Upper lobe of left lung (tissue), 6 donors: Measurements from ENCODE around the gene KATNB1. TPM values are rescaled to one million over a fixed set of nuclear protein-coding genes. Genes with fewer than 3 reads are reported as not detected.

Experiments
- ATAC-seq, 2 donors: fragments of 200-7000 bp; cut with Tn5 transposase; one replicate each; pipeline ENCODE4 v1.9.1; 2022; ENCODE audit warnings: mild to moderate bottlenecking in 2 of 2, moderate library complexity in 2 of 2; ENCODE audit not compliant: low FRiP score in 2 of 2
- DNase-seq, 2 donors: peaks; one replicate each; pipeline ENCODE4 v3.0.0-alpha.2; 2019 to 2020
- H3K27ac ChIP-seq, 4 donors: fragments of 200-600 bp; sonication (generic); one replicate each; pipeline ENCODE4 v1.5.1; 2016 to 2019
- H3K27me3 ChIP-seq, 4 donors: fragments of 200-600 bp; sonication (generic); one replicate each; pipeline ENCODE4 v1.5.1; 2017 to 2019
- H3K36me3 ChIP-seq, 4 donors: fragments of 200-600 bp; sonication (generic); one replicate each; pipeline ENCODE4 v1.5.1; 2016 to 2019
- H3K4me1 ChIP-seq, 4 donors: fragments of 200-600 bp; sonication (generic); one replicate each; pipeline ENCODE4 v1.5.1; 2018 to 2019
- H3K4me3 ChIP-seq, 4 donors: fragments of 200-600 bp; sonication (generic); one replicate each; pipeline ENCODE4 v1.5.1; 2017 to 2019; ENCODE audit warnings: mild to moderate bottlenecking in 2 of 4, moderate library complexity in 1 of 4
- H3K9me3 ChIP-seq, 4 donors: fragments of 200-600 bp; sonication (generic); one replicate each; pipeline ENCODE4 v1.5.1; 2018 to 2019
- EP300 ChIP-seq, 4 donors: sonication (generic); formaldehyde crosslinking; IDR thresholded peaks; one replicate each; pipeline ENCODE4 v1.5.1; 2017; ENCODE audit warnings: antibody characterized with exemption in 4 of 4, control low read depth in 2 of 4
- POLR2A ChIP-seq, 4 donors: fragments of 450-650 bp; IDR thresholded peaks; one replicate each; pipeline ENCODE4 v1.5.1; 2016 to 2017; ENCODE audit warnings: antibody characterized with exemption in 4 of 4, mild to moderate bottlenecking in 2 of 4
- POLR2AphosphoS5 ChIP-seq, 2 donors: sonication (generic); formaldehyde crosslinking; IDR thresholded peaks; one replicate each; pipeline ENCODE4 v1.5.1; 2017; ENCODE audit warnings: antibody characterized with exemption in 2 of 2
- WGBS, 2 donors: methylation state at CpG; one replicate each; pipeline ENCODE4 v1.1.5; 2017 to 2018; 5-methylcytosine and 5-hydroxymethylcytosine counted together
- total RNA-seq, 6 donors: library from RNA; depleted of rRNA in 4 of 6; stranded (reverse); fragments of >200 nt in 4 of 6; gene quantifications; one replicate each; pipeline versions ENCODE4 v1.1.0 to v1.2.1, GENCODE V29; 2016 to 2021
- TF ChIP-seq, protein P1 (sequence below), 6 experiments: fragments of 450-650 bp in 4 of 6; fragments of 200-600 bp in 2 of 6; sonication (generic) in 2 of 6; IDR thresholded peaks; one replicate each; pipeline ENCODE4 v1.5.1; 2016 to 2019; ENCODE audit warnings: antibody characterized with exemption in 6 of 6
- donor health status: DM: no; HTN: no; CAD: no; lungs with moderate emphysema.
- donor health status: DM: no; HTN: yes; CAD: no; lungs with severe emphysema.

The KATNB1 gene
- total RNA-seq, 6 donors from 2014 or later: 19.6 to 26.6 (median 21.5) TPM

DNA sequence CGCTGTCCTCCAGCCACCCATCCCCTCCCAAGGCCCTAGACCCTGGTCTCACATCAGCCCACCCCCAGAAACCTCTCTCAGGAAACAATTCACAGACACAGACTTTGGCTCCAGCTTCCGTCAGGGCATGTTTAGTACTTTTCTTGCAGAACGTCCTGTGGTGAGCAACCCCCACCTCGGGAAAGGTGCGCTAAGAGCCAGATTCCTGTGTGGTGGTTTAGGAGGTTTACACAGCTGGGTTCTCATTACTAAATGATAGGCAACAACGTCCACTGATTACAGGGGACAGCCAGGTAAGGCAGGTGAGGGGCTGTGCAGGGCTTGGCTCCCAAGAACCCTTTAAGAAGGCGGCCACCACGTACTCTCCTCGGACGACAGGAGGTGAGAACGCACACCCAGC, 37.4 kb downstream of the KATNB1 start:
- Histone ChIP-seq H3K27me3 (no peaks in the 10 kb centered on the region), H3K9me3 (no peaks in the 10 kb centered on the region), H3K4me1 (peaks cover 0 to 7% (median 0%) of the 10 kb centered on the region in 4 donors), H3K36me3 (peaks cover 16 to 64% (median 46%) of the 10 kb centered on the region in 4 donors), H3K4me3 (no peak overlapping the region), H3K27ac (no peak overlapping the region)
- 82 to 86% methylated on average over 10 to 11 of the region's 11 CpGs for WGBS, 2 donors
- DNase-seq (no peak), ATAC-seq (no peak)
- TF ChIP-seq POLR2AphosphoS5 (IDR thresholded peaks at IDR 0.05) (no peak), POLR2A (IDR thresholded peaks at IDR 0.05) (no peak)
- TF ChIP-seq, protein P1, sequence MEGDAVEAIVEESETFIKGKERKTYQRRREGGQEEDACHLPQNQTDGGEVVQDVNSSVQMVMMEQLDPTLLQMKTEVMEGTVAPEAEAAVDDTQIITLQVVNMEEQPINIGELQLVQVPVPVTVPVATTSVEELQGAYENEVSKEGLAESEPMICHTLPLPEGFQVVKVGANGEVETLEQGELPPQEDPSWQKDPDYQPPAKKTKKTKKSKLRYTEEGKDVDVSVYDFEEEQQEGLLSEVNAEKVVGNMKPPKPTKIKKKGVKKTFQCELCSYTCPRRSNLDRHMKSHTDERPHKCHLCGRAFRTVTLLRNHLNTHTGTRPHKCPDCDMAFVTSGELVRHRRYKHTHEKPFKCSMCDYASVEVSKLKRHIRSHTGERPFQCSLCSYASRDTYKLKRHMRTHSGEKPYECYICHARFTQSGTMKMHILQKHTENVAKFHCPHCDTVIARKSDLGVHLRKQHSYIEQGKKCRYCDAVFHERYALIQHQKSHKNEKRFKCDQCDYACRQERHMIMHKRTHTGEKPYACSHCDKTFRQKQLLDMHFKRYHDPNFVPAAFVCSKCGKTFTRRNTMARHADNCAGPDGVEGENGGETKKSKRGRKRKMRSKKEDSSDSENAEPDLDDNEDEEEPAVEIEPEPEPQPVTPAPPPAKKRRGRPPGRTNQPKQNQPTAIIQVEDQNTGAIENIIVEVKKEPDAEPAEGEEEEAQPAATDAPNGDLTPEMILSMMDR (IDR thresholded peaks at IDR 0.05): no peak

- peaks cover 0 to 7% (median 0%) of the 10 kb centered on the region in 4 donors for H3K4me1 ChIP-seq
- no peaks in the 10 kb centered on the region for H3K27me3 ChIP-seq
- WGBS, 2 donors: 77 to 78% methylated on average over 7 to 11 of the region's 11 CpGs
- H3K4me3 ChIP-seq: no peak overlapping the region
- peaks cover 16 to 59% (median 42%) of the 10 kb centered on the region in 4 donors for H3K36me3 ChIP-seq
- ATAC-seq: no peak
- peak; percentile 52 to 74 for DNase-seq
- peak overlapping the region in 2 of 4 donors; percentile 7 for H3K27ac ChIP-seq
- no peaks in the 10 kb centered on the region for H3K9me3 ChIP-seq
- TF ChIP-seq POLR2AphosphoS5 (IDR thresholded peaks at IDR 0.05) (no peak), EP300 (IDR thresholded peaks at IDR 0.05) (no peak), POLR2A (IDR thresholded peaks at IDR 0.05) (no peak)
- TF ChIP-seq, protein P1 (IDR thresholded peaks at IDR 0.05): no peak
Measured at GRCh38 chr16:57773655-57774295, 38.2 kb downstream of the KATNB1 start.

DNA sequence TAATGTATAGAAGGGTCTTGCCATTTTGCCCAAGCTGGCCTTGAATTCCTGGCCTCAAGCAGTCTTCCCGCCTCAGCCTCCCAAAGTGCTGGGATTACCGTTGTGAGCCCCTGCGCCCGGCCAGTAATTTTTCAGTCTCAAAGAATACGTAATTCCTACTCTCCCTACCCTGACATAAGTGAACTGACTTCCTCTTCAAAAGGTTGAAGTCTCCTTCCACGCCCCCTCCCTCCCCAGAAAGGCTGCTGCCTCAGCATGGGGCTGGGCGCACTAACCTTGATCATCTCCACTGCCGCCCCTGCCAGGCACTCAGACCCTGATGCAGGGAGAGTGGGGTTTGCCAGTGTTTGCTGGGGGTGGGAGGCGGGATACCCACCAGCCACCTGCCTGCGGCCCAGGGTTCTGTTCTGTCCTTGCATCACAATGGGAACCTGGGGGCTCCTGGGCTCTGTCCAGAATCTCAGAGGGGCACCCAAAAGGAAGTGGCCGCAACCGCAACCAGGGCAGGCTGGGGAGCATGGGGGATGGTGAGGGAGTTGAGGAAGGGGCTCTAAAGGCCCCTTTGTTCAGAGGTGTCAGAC, 39.2 kb downstream of the KATNB1 start:
- DNase-seq: no peak
- WGBS, 2 donors: 91 to 94% methylated on average over 8 to 12 of the region's 12 CpGs
- peaks cover 16 to 57% (median 33%) of the 10 kb centered on the region in 4 donors for H3K36me3 ChIP-seq
- H3K4me1 ChIP-seq: peaks cover 0 to 7% (median 0%) of the 10 kb centered on the region in 4 donors
- H3K27ac ChIP-seq: no peak overlapping the region
- no peaks in the 10 kb centered on the region for H3K9me3 ChIP-seq
- no peak for ATAC-seq
- TF ChIP-seq POLR2A (IDR thresholded peaks at IDR 0.05) (no peak), EP300 (IDR thresholded peaks at IDR 0.05) (no peak), POLR2AphosphoS5 (IDR thresholded peaks at IDR 0.05) (no peak)
- TF ChIP-seq, protein P1 (IDR thresholded peaks at IDR 0.05): no peak
- H3K27me3 ChIP-seq: no peaks in the 10 kb centered on the region
- H3K4me3 ChIP-seq: no peak overlapping the region

DNA sequence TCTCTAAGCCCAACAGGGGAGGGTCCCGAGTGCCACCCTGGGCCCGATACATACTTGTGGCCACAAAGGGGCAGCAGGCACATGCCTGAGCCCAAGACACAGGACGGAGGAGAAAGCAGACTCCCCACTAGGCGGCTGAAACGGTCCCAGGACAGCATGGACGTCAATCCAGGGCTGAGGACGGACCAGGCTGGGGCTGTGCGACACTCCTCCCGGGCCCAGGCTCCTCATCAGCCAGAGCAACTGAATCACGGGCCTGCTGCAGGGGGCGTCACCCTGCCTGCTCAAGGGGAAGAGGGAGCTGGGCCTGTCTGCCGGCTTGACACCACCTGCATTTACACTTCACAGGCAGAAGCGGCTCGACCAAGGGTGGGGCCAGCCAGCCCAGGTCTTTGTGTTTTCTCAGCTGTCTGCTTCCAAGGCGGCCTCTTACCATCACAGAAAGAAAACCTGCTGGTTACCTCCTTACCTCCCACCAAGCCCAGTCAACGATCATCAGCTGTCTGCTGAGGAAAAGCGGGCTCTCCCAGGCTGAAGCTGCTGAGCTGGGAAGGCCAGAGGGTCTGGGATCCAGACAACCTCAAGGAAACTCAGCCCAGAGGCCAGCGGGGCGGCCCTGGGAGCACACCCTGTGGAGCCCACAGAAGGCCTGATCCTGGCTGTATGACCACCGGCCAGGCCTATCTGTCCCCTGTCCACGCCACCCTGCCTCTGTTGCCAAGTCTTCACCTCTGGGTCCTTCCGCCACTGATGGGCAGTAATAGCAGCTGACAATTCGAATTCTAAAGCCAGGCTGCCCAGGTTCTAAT, 40.3 kb downstream of the KATNB1 start:
- H3K27ac ChIP-seq: no peak overlapping the region
- peaks cover 11 to 48% (median 22%) of the 10 kb centered on the region in 4 donors for H3K36me3 ChIP-seq
- peak in 1 of 2 donors; percentile 69 for DNase-seq
- no peak for TF ChIP-seq POLR2A (IDR thresholded peaks at IDR 0.05)
- TF ChIP-seq, protein P1 (IDR thresholded peaks at IDR 0.05): peak in 1 of 6 experiments; percentile 9
- H3K27me3 ChIP-seq: no peaks in the 10 kb centered on the region
- no peak overlapping the region for H3K4me3 ChIP-seq
- 83 to 88% methylated on average over 13 to 23 of the region's 23 CpGs for WGBS, 2 donors
- H3K9me3 ChIP-seq: no peaks in the 10 kb centered on the region
- peaks cover 0 to 7% (median 0%) of the 10 kb centered on the region in 4 donors for H3K4me1 ChIP-seq
- peak in 1 of 2 donors; percentile 34 for ATAC-seq
